ENCODE measurements around the gene KIF2C.

- TF ChIP-seq POLR2A (IDR thresholded peaks at IDR 0.05; ENCODE audit: low read depth, low read length) = no peak
- TF ChIP-seq SPI1 (IDR thresholded peaks at IDR 0.05; ENCODE audit: low read depth, low read length) = no peak
- TF ChIP-seq POLR2AphosphoS5 (IDR thresholded peaks at IDR 0.05; ENCODE audit: low read depth, low read length) = no peak
- TF ChIP-seq TAF1 (IDR thresholded peaks at IDR 0.05; ENCODE audit: low read depth, low read length) = no peak
- no peak for TF ChIP-seq PAX5 (IDR thresholded peaks at IDR 0.05; ENCODE audit: insufficient read depth, low read length, severe bottlenecking)
- TF ChIP-seq POU2F2 (IDR thresholded peaks at IDR 0.05; ENCODE audit: low read depth, low read length) = no peak
Measured at GRCh38 chr1:44743211-44743610, 3.6 kb downstream of the KIF2C start.
